SK-N-SH (cell line): ENCODE measurements around the gene CYP2C18. TPM values are rescaled to one million over a fixed set of nuclear protein-coding genes. Genes with fewer than 3 reads are reported as not detected.
"Not testable (repeated sequence)": the region's sequence is repeated elsewhere in the genome, so short reads cannot be mapped to it uniquely, and the experiment has no call there.

ENCODE experiments used
- CTCF ChIA-PET: fragments of 300-600, 350-600 bp; formaldehyde crosslinking; extraction: SDS; loops from one replicate; lab custom pipeline; 2021; lab: Yijun Ruan, JAX
- POLR2A ChIA-PET: fragments of 350-600 bp; sonication (Branson Sonifier 250); formaldehyde crosslinking; extraction: SDS; loops from one replicate; lab custom pipeline; 2020; ENCODE audit warnings: antibody characterized with exemption, inconsistent platforms; lab: Yijun Ruan, JAX
- DNase-seq: peaks from one replicate; pipeline ENCODE4 v3.0.0; 2012
- H2AFZ ChIP-seq: fragments of 200-600 bp; sonication (generic); 2 replicates; pipeline ENCODE4 v1.8.1; 2016; ENCODE audit warnings: antibody characterized with exemption, mild to moderate bottlenecking, low read depth
- H3F3A ChIP-seq: fragments of 200-600 bp; sonication (generic); replicated peaks from 2 replicates; pipeline ENCODE3; 2016; ENCODE audit warnings: antibody characterized with exemption, mild to moderate bottlenecking; ENCODE audit not compliant: insufficient read depth
- H3K27ac ChIP-seq, 2 experiments: fragments of 200-500 bp in 1 of 2; fragments of 200-600 bp in 1 of 2; sonication (Bioruptor generic) in 1 of 2; sonication (generic), shearing (Covaris generic) in 1 of 2; 2 replicates each; pipeline versions ENCODE4 v1.5.1 to v1.6.1; 2014 to 2016; ENCODE audit warnings: low read depth in 2 of 2, inconsistent platforms in 1 of 2, low read length in 1 of 2, mild to moderate bottlenecking in 1 of 2, mixed read lengths in 1 of 2
- H3K27me3 ChIP-seq: fragments of 200-600 bp; sonication (generic), shearing (Covaris generic); 2 replicates; pipeline ENCODE4 v1.6.1; 2016; ENCODE audit warnings: mixed run types; ENCODE audit not compliant: insufficient read depth
- H3K36me3 ChIP-seq, 2 experiments: fragments of 200-500 bp in 1 of 2; fragments of 200-600 bp in 1 of 2; sonication (Bioruptor generic) in 1 of 2; sonication (generic) in 1 of 2; replicated peaks in 1 of 2; 2 replicates each; pipeline versions ENCODE3 to v1.5.1; 2014 to 2016; ENCODE audit warnings: low read length in 1 of 2, mild to moderate bottlenecking in 1 of 2; ENCODE audit not compliant: insufficient read depth in 2 of 2, control insufficient read depth in 1 of 2
- H3K4me1 ChIP-seq, 2 experiments: fragments of 200-500 bp in 1 of 2; fragments of 200-600 bp in 1 of 2; sonication (Bioruptor generic) in 1 of 2; sonication (generic), shearing (Covaris generic) in 1 of 2; 2 replicates each; pipeline versions ENCODE4 v1.5.1 to v1.6.1; 2014 to 2016; ENCODE audit warnings: low read depth in 1 of 2, low read length in 1 of 2, mixed run types in 1 of 2; ENCODE audit not compliant: insufficient read depth in 2 of 2, control insufficient read depth in 1 of 2
- H3K4me2 ChIP-seq: fragments of 200-600 bp; sonication (generic), shearing (Covaris generic); 2 replicates; pipeline ENCODE4 v1.6.1; 2017; ENCODE audit warnings: mixed run types
- H3K4me3 ChIP-seq, 2 experiments: fragments of 200-500 bp in 1 of 2; fragments of 200-600 bp in 1 of 2; sonication (Bioruptor generic) in 1 of 2; sonication (generic), shearing (Covaris generic) in 1 of 2; 2 replicates each; pipeline versions ENCODE4 v1.5.1 to v1.8.1; 2014 to 2016; ENCODE audit warnings: low read depth in 2 of 2, inconsistent platforms in 1 of 2, low read length in 1 of 2, mild to moderate bottlenecking in 1 of 2, mixed read lengths in 1 of 2, moderate library complexity in 1 of 2
- H3K79me2 ChIP-seq: fragments of 200-600 bp; sonication (generic); 2 replicates; pipeline ENCODE4 v1.8.1; 2017; ENCODE audit warnings: mild to moderate bottlenecking; ENCODE audit not compliant: insufficient read depth
- H3K9ac ChIP-seq: fragments of 200-600 bp; sonication (generic); 2 replicates; pipeline ENCODE4 v1.6.1; 2017; ENCODE audit warnings: mixed run types
- H3K9me2 ChIP-seq: fragments of 200-600 bp; sonication (generic); 2 replicates; pipeline ENCODE4 v1.6.1; 2017; ENCODE audit warnings: mixed run types
- H3K9me3 ChIP-seq: fragments of 200-600 bp; sonication (generic); 2 replicates; pipeline ENCODE4 v1.6.1; 2017; ENCODE audit warnings: mixed run types, mild to moderate bottlenecking, moderate library complexity
- H4K20me1 ChIP-seq: fragments of 200-600 bp; sonication (generic); 2 replicates; pipeline ENCODE4 v1.6.1; 2017; ENCODE audit warnings: mild to moderate bottlenecking, mixed run types; ENCODE audit not compliant: insufficient read depth
- CTCF ChIP-seq: fragments of 200-600 bp; sonication (generic); IDR thresholded peaks from 2 replicates; pipeline ENCODE4 v1.6.1; 2017; ENCODE audit warnings: antibody characterized with exemption, mild to moderate bottlenecking, moderate library complexity
- EP300 ChIP-seq, 2 experiments: IDR thresholded peaks; 2 replicates each; pipeline versions ENCODE4 v1.4.0 to v1.6.1; 2012; ENCODE audit warnings: borderline replicate concordance in 1 of 2, low read depth in 1 of 2, low read length in 1 of 2
- FOXJ3 ChIP-seq: sonication (generic); formaldehyde crosslinking; IDR thresholded peaks from 2 replicates; pipeline ENCODE4 v1.5.1; 2020; ENCODE audit warnings: mild to moderate bottlenecking, missing genetic modification reagents
- TCF12 ChIP-seq: IDR thresholded peaks from 2 replicates; pipeline ENCODE4 v1.4.0; 2012
- WGBS: methylation state at CpG from one replicate; pipeline ENCODE4 v1.1.6; 2017; ENCODE audit warnings: low lambda C conversion rate; 5-methylcytosine and 5-hydroxymethylcytosine counted together
- polyA plus RNA-seq, 3 experiments: library from polyadenylated mRNA; depleted of rRNA; stranded (reverse); fragments of >200 nt; gene quantifications; 2 replicates each; pipeline ENCODE4 v1.2.3, GENCODE V29; 2012
- TF ChIP-seq, protein P1 (sequence below): fragments of 150-350 bp; IDR thresholded peaks from 2 replicates; pipeline ENCODE4 v1.6.1; 2017; ENCODE audit warnings: antibody characterized with exemption, low read length, low read depth, borderline replicate concordance
- TF ChIP-seq, protein P2 (sequence below): IDR thresholded peaks from 2 replicates; pipeline ENCODE4 v1.4.0; 2012; ENCODE audit warnings: low read depth

The CYP2C18 gene
- polyA plus RNA-seq (2012; rRNA removed) = not detected in 2 replicates
- 0.01 TPM in 1 of 2 replicates, not detected in the other for polyA plus RNA-seq (2012; cell fraction: cytosol; rRNA removed)
- 0.02 TPM in 1 of 2 replicates, not detected in the other for polyA plus RNA-seq (2012; cell fraction: nucleus; rRNA removed)

DNA sequence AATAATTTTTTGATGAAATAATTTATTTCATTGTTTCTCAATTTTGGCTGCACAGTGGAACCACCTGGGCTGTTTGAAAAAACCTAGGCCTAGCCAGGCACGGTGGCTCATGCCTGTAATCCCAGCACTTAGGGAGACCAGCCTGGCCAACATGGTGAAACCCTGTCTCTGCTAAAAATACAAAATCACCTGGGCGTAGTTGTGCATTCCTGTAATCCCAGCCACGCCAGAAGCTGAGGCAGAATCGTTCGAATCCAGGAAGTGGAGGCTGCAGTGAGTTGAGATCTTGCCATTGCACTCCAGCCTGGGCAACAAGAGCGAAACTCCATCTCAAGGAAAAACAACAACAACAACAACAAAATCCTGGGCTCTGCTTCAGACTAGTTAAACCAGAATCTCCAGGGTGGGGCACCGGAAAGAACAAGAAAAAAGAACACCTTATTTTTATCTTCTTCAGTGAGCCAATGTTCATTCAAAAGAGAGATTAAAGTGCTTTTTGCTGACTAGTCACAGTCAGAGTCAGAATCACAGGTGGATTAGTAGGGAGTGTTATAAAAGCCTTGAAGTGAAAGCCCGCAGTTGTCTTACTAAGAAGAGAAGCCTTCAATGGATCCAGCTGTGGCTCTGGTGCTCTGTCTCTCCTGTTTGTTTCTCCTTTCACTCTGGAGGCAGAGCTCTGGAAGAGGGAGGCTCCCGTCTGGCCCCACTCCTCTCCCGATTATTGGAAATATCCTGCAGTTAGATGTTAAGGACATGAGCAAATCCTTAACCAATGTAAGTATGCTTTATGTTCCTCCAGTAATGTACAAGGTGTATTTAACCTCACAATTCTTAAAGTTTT, at the start of gene CYP2C18:
Gene CYP2C18, plus strand, starts transcription at position 516 of the 841 bp plus-strand sequence. Its CDS starts 91 bp downstream, at position 607.
- no peak within 1 kb of the TSS for H3K9ac ChIP-seq
- no peaks in the 10 kb centered on the region for H3F3A ChIP-seq
- no peak within 1 kb of the TSS for H3K27ac ChIP-seq
- POLR2A ChIA-PET = no interaction called here
- WGBS = 35% methylated on average over 10 of the region's 10 CpGs
- no peak for DNase-seq
- H3K4me2 ChIP-seq = no peak within 1 kb of the TSS
- no peaks in the 10 kb centered on the region for H3K27me3 ChIP-seq
- H3K9me3 ChIP-seq = no peaks in the 10 kb centered on the region
- no peak within 1 kb of the TSS for H2AFZ ChIP-seq
- no peaks in the 10 kb centered on the region for H3K36me3 ChIP-seq
- no peaks in the 10 kb centered on the region for H4K20me1 ChIP-seq
- TF ChIP-seq CTCF = no peak
- TF ChIP-seq, protein P1, sequence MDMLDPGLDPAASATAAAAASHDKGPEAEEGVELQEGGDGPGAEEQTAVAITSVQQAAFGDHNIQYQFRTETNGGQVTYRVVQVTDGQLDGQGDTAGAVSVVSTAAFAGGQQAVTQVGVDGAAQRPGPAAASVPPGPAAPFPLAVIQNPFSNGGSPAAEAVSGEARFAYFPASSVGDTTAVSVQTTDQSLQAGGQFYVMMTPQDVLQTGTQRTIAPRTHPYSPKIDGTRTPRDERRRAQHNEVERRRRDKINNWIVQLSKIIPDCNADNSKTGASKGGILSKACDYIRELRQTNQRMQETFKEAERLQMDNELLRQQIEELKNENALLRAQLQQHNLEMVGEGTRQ = no peak
- TF ChIP-seq TCF12 = no peak
- no peak for TF ChIP-seq FOXJ3 (CRISPR knock-in tag)
- TF ChIP-seq, protein P2, sequence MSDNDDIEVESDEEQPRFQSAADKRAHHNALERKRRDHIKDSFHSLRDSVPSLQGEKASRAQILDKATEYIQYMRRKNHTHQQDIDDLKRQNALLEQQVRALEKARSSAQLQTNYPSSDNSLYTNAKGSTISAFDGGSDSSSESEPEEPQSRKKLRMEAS = no peak
- no peak for TF ChIP-seq EP300 (IDR thresholded peaks at IDR 0.05; ENCODE audit: borderline replicate concordance in 1 of 2, low read depth in 1 of 2, low read length in 1 of 2)
- H3K4me3 ChIP-seq = no peak within 1 kb of the TSS
- H3K79me2 ChIP-seq = no peaks in the 10 kb centered on the region
- H3K9me2 ChIP-seq = no peaks in the 10 kb centered on the region
- CTCF ChIA-PET = no interaction called here
- no peaks in the 10 kb centered on the region for H3K4me1 ChIP-seq

DNA sequence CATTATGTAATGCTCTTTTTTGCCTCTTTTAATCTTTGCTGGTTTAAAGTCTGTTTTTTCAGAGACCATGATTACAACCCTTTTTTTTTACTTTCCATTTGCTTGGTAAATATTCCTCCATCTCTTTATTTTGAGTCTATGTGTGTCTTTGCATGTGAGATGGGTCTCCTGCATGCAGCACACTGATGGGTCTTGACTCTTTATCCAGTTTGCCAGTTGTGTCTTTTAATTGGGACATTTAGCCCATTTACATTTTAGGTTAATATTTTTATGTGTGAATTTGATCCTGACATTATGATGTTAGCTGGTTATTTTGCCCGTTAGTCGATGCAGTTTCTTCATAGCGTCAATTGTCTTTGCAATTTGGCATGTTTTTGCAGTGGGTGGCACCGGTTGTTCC, 45.4 kb upstream of the CYP2C18 start:
- CTCF ChIA-PET, DNase-seq, H4K20me1 ChIP-seq, H2AFZ ChIP-seq, H3K4me3 ChIP-seq, H3K9me3 ChIP-seq, H3K27ac ChIP-seq, H3K79me2 ChIP-seq, H3K36me3 ChIP-seq, H3K4me2 ChIP-seq, H3F3A ChIP-seq, H3K9me2 ChIP-seq, H3K27me3 ChIP-seq, POLR2A ChIA-PET, H3K9ac ChIP-seq: not testable (repeated sequence)
- peaks cover 0 to 17% of the 10 kb centered on the region in 2 experiments; a peak in 2 of 4 replicates for H3K4me1 ChIP-seq
- 81% methylated on average over 4 of the region's 4 CpGs for WGBS
